Panc1 (cell line): Measurements from ENCODE around the gene SLF2.

Experiments used
- CTCF ChIP-seq: fragments of 450-650 bp; IDR thresholded peaks from 2 replicates; pipeline ENCODE4 v1.5.1; 2017; ENCODE audit warnings: mild to moderate bottlenecking
- POLR2AphosphoS5 ChIP-seq: IDR thresholded peaks from 2 replicates; pipeline ENCODE4 v1.6.1; 2012; ENCODE audit warnings: mild to moderate bottlenecking, low read depth, low read length, moderate library complexity
- REST ChIP-seq, 2 experiments: IDR thresholded peaks; 2 replicates each; pipeline ENCODE4 v1.6.1; 2011 to 2012; ENCODE audit warnings: low read depth in 2 of 2, control low read depth in 1 of 2, low read length in 1 of 2, mild to moderate bottlenecking in 1 of 2, moderate library complexity in 1 of 2; ENCODE audit not compliant: insufficient read depth in 1 of 2
- TCF7L2 ChIP-seq: IDR thresholded peaks from 2 replicates; pipeline ENCODE4 v1.6.1; 2011; ENCODE audit warnings: mild to moderate bottlenecking, low read depth, low read length, inconsistent platforms

DNA sequence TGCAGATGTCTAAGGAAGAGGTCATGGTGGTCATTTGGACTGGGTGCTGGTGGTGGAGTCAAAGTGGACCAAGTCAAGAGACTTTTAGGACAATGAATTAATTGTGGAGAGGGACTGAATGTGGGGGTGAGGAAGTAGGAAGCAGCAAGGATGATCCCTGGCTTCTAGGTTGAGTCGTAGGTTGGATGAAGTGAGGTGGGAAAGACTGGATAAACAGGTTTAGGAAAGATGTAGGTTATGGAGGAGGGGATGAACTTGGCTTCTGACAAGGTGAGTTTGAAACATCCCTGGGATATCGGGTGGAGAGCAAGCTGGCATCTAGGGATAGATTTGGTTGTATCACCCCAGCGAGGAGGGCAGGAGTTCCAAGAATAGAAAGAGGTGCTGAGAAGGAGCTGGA, 64.1 kb downstream of the SLF2 start:
- TF ChIP-seq CTCF (no peak), REST (IDR thresholded peaks at IDR 0.05; ENCODE audit: insufficient read depth in 1 of 2, low read depth in 2 of 2, low read length in 1 of 2) (no peak), POLR2AphosphoS5 (no peak), TCF7L2 (no peak)
